Medulla oblongata (tissue), 1 donor: ENCODE results near the gene TXNL4B.
A peak's percentile ranks its signal among the peaks of the same experiment; 100 is the strongest.
"Not testable (repeated sequence)": the region's sequence is repeated elsewhere in the genome, so short reads cannot be mapped to it uniquely, and the experiment has no call there.

Experiments used
- DNase-seq: peaks from one replicate; pipeline ENCODE4 v3.0.0-alpha.2; 2015; ENCODE audit errors: extremely low spot score

TXNL4B gene

GRCh38 chr16:72112452-72112792 lies 19.0 kb upstream of the TXNL4B start:
- DNase-seq: no peak

GRCh38 chr16:72111657-72112451 lies 18.4 kb upstream of the TXNL4B start:
- DNase-seq: no peak

DNA sequence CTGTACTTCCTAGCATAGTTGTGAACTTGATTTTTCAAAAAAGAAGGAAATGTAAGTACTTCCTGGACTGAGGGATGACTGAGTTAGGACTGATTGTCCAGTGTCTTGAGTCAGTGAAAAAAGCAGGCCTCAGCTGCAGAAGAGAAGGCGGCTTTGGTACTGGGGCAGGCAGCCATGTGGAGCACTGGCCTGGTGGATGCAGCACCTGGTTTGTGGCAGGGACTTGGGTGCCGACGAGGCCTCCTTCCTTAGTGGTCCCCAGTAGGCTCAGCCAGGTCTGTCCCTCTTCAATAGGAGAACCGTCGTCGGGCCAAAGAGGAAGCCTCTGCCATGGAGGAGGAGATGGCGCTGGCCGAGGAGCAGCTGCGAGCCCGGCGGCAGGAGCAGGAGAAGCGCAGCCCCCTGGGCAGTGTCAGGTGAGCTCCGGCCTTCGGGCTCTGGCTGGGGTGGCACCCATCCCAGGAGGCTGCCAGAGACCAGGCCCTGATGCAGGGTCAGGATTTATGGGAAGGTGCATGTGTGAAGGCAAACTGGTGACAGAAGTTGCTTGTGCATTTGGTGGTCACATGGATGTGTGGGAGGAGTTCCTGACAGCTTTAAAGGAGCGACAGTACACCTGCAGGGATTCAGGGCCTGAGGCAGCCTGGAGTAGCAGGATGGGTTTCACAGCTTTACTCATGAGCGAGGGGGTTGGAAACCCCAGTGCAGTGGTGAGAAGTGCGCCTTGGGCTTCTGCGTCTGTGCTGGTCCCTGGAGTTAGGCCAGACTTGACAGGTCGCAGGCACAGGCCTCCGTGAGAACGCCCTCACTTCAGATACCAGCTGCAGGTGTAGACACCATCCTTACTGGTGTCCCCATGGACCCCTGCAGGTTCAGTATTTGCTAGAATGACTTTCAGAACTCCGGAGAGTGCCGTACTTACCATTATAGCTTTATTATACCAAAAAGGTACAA lies 17.5 kb upstream of the TXNL4B start:
- DNase-seq: no peak

- no peak for DNase-seq
These were observed 16.6 kb upstream of the TXNL4B start for GRCh38 chr16:72109966-72110530.

GRCh38 chr16:72109300-72109699 lies 15.9 kb upstream of the TXNL4B start:
- DNase-seq: no peak

DNA sequence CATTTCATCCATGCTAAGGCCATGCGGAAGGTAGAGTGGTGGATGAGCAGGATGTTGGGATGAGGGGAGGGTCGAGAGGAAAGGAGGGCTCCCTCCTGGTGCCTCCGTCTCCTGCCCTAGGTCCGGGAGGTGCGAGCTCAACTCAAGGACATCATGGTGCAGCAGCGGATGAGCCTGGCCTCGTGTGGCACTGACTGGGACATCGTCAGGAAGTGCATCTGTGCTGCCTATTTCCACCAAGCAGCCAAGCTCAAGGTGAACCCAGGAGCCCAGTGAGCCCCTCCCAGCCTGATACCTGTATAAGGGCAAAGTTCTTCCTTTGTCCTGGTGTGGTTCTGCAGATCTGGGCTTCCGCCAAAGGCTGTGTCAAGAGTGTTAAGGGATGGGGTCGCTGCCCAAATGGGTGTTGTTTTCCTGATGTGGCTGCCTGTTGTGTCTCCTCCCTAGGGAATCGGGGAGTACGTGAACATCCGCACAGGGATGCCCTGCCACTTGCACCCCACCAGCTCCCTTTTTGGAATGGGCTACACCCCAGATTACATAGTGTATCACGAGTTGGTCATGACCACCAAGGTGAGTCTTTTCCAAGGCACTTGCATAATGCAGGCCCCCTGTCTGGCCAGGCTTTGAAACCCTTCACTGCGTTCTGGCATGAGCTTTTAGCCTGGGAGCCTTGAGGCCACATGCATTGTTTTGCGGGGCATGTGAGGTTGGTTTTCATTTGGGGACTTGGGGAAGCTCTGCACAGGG lies 15.1 kb upstream of the TXNL4B start:
- DNase-seq: no peak

DNA sequence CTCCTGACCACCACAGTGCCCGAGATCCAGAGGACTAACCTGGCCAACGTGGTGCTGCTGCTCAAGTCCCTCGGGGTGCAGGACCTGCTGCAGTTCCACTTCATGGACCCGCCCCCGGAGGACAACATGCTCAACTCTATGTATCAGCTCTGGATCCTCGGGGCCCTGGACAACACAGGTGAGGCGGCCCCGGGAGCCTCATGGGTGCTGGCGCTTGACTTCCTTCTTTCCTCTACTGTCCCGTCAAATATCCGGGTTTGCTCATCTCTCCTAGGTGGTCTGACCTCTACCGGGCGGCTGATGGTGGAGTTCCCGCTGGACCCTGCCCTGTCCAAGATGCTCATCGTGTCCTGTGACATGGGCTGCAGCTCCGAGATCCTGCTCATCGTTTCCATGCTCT lies 14.0 kb upstream of the TXNL4B start:
- no peak for DNase-seq

- DNase-seq: no peak
These were observed 12.6 kb upstream of the TXNL4B start for GRCh38 chr16:72105978-72106377.

GRCh38 chr16:72104905-72105304 lies 11.5 kb upstream of the TXNL4B start:
- DNase-seq: no peak

DNA sequence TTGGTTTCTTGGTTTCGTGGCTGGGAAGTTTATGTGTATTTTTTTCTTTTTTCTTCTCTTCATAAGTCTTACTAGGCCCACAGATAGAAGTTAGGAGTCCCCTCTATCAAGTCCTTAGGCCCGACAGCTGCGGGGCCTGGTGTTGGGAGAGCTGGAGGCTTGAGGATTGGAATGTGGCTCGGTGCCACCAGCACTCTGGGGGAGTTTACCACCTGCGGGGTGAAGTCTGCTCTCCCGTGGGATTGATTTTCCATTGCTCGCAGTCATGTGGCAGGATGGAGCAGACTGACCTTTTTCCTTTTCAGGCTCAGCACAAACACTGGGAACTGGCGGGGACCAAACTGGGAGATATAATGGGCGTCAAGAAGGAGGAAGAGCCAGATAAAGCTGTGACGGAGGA lies 7.8 kb upstream of the TXNL4B start:
- DNase-seq: no peak

GRCh38 chr16:72099377-72099818 lies 6.0 kb upstream of the TXNL4B start:
- peak; percentile 66 for DNase-seq

GRCh38 chr16:72098936-72099335 lies 5.5 kb upstream of the TXNL4B start:
- no peak for DNase-seq

DNA sequence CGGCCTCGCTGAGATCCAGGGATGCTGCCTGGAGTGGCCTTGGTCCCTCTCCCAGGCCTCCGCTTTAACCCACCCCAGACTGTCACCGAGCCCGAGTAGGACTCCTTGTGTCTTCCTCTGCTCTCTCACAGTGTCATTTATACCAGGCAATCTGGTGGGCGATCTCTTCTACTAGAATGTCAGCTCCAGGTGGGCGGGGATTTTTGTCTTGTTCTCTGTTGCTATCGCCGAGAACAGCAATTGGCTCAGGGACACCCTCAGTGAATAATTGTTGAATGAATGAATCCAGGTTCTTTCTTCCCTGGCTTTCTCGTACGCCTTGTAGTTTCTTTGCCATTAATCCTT lies 818 bp upstream of the TXNL4B start:
- no peak for DNase-seq

DNA sequence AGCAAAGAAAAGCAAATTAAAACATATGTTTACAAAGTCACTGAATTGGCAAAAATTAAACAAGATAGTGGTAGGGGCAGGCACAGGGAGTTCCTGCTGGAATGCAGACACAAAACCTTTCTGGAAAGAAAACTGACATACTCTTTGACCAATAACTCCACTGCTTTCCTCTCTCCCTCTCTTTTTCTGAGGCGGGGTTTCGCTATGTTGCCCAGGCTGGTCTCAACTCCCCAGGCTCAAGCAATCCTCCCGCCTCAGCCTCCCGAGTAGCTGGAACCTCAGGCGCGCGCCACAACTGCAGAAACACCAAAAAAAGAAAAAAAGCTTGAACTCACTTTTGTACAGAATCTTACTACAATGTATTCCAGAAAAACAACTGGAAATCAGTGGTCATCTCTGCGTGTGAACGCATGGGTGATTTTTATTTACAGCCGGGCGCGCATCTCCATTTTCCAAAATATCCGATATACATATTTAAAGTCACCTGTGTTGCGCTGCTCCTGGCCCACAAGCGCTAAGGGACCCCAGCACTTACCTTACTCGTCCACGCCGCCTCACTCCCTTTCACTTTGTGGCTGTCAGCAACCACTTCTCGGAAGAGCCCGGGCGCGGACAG lies 480 bp downstream of the TXNL4B start:
- DNase-seq: no peak

GRCh38 chr16:72091217-72091616 lies 2.2 kb downstream of the TXNL4B start:
- no peak for DNase-seq

- no peak for DNase-seq
These were observed 8.4 kb downstream of the TXNL4B start for GRCh38 chr16:72085002-72085401.

GRCh38 chr16:72084445-72084844 lies 9.0 kb downstream of the TXNL4B start:
- no peak for DNase-seq

DNA sequence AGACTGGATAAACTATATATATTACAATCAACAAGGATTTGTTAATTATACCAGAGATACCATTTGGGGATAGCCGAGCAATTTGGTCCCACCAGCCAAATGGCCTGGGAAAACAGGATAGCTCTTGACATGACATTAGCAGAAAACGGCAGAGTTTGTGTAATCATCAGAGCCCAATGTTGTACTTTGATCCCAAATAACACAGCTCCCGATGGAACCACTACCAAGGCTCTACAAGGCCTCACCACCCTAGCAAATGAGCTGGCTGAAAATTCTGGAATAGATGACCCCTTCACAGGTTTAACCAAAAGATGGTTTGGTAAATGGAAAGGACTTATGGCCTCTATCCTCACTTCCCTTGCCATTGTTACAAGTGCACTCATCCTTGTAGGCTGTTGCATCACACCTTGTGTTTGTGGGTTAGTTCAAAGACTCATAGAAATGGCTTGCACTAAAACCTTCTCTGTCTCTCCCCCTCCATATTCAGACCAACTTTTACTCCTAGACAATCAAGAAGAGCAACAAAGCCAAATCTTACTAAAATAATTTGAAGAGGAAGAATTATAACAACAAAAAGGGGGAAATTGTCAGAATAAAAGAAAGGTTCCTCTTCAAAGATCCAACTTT lies 9.5 kb downstream of the TXNL4B start:
- no peak for DNase-seq

DNA sequence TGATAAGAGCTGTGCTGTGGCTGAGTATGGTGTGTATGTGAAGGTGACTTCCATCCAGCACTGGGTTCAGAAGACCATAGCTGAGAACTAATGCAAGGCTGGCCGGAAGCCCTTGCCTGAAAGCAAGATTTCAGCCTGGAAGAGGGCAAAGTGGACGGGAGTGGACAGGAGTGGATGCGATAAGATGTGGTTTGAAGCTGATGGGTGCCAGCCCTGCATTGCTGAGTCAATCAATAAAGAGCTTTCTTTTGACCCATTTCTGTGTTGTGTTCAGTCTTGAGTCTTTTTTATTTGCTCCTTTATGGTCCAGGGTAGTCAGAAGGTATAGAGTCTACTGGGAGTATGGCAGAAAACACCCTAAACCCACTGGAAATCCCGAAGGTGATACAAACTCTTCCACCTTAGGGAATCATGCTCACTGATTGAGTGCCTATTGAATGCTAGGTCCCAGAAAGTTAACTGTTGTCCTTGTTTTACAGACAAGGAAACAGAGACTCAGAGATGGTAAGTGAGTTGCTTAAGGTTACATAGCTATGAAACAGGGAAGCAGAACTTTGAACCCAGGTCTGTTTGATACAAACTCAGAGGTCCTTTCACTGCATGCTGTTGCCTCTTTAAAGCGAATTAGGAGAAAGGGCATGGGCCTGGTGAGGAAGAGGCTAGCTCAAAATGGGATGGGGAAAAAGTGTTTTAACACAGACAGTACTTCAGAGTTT lies 16.3 kb downstream of the TXNL4B start:
- not testable (repeated sequence) for DNase-seq

GRCh38 chr16:72075067-72075466 lies 18.4 kb downstream of the TXNL4B start:
- not testable (repeated sequence) for DNase-seq
